ENCODE measurements around the gene TTC28.

The TTC28 gene

DNA sequence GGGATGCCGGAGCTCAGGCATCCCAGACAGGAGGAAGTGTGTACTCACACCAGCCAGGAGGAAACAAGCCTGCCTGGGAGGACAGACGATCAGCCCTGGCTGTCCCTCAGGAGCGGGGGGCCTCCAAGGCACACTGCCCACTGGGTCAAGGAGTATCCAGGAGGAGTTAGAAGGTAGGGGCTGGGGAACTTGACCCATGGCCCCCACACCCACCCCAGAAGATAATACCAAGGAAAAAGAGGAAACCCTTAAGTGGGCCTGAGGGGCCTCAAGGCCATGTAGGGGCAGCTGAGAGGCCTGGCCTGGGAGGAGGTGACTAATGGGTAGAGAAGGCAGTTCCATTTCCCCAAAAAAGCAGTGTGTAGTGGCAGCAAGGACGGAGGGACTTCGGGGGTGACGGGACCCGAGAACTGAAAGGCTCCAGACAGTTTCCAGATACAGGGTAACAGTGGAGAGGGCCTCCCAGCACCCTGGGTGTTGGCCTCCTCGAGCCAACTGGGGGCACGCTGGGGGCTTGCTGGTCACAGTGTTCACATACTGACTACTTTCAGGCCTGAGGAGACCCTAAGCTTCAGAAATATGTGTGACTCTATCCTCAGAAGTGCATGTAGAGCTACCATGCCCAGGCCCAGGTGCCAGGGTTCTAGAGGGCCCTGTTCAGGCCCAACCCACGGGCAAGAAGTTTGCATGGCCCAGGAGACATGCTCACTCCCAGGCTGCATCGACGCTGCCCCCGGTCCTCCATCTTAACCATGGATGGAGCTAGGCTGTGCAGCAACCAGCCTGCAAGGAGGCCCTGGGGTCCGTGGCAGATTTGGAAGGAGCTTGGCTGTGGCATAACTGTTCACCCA lies 684.9 kb downstream of the TTC28 start:
- no peak for DNase-seq (ENCODE audit: low read depth in 2 of 3, low spot score in 1 of 3)

DNA sequence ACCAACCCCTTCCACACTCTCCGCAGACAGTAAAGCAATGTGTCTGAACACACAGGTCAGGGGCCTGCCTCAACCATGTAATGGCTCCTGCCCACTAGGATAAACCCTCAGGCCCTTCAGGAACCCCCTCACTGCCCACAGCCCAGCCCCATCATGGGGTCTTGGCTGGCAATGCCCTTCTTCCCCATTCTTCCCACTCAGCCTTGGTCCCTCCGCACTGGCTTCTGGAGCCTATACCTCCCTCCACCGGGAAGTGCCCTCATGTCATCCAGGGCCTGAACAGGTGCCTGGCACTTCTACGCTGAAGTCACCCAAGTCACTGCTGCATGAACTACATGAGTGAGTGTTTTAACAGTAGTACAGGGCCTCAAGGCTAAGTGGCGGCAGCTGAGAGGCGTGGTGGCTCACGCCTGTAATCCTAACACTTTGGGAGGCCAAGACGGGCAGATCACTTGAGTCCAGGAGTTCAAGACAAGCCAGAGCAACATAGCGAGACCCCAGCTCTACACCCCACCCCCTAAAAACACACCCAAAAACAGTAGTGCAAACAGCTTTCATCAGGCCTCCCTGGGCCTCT lies 685.8 kb downstream of the TTC28 start:
- no peak for DNase-seq (ENCODE audit: low read depth in 2 of 3, low spot score in 1 of 3)

DNA sequence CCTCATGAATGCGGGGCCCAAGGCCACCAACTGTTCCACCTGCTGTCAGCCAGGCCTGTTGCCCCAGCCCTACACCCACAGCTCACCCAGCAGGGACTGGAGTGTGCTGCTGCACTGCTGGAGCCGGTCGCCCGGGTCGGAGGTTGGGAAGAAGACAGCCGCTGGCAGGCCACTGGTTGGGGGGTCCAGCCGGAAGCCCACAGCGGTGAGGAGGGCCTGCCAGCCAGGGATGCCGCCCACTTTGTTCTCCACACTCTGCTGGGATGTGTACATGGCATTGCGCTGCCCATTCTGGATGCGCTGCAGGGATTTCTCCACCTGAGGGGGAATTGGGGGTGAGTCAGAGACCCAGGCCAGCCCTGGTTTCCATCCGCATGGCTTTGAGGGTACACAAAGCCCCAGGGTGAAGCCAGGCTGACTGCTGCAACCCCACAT lies 686.4 kb downstream of the TTC28 start:
- DNase-seq (ENCODE audit: low read depth in 2 of 3, low spot score in 1 of 3): no peak

DNA sequence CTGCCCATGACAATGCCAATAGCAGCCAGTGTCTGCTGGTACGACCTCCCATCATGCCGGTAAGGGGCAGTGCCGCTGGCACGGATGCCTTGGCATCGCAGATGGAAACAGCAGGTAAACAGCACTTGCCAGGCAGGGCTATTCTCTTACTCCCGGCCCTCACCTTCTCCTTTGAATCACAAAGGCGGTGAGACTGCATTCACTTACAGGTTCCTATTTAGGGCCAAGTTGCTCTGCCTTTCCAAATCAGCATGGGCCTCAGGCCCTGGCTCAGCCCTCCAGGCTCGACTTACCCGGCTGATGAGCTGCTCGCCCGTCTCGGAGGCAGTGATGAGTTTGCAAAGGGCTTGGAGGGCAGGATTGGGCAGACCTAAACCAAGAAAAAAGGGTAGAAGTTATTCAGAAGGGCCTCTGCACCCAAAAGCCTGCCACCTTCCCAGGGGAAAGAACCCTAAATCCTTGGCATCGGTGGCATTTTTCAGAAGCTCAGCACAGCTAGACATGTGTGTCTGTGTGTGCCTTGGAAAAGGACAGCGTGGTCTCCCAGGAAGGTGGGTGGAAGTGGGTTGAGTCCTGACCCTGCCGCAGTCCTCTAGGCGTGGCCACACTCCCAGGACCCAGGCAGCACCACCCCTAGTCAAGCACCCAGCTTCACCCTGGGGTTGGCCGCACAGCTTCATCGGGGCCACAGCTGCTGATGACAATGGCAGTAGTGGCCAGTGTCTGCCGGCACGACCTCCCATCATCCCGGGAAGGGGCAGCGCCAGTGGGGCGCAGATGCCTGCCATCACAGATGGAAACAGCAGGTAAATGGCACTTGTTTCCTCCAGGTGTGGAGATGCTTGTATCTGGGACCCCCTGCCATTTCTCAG lies 687.1 kb downstream of the TTC28 start:
- no peak for DNase-seq (ENCODE audit: low read depth in 2 of 3, low spot score in 1 of 3)

DNA sequence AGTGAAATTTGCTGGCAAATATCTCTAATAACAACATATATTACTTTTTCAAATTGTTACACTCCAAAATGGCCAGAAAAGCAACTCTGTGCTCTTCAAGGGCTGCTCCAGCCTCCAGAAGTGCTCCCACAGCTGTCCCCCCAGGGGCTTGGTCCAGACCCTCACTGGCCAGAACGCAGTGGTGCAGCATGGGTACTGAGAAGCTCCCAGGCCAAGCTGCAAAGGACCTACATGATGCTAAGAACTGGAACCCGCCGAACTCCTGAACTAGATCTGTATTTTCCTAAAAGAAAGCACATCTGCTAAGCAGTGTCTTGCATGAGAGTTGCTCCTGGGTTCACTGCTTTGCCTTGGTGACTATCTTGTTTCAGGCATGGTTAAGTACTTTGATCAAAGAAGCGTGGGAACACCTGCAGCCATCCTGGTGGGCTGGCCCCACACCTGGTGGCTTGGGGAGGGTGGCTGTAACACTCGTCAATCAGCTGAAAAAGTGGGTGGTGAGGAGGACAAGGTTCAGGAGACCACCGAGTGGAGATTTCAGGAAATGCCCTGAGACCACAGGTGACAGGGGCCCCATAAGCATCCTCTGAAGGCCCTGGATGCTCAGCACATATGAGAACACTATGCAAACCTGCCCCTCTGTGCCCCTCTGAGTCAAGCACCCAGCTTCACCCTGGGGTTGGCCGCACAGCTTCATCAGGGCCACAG lies 687.9 kb downstream of the TTC28 start:
- DNase-seq (ENCODE audit: low read depth in 2 of 3, low spot score in 1 of 3): no peak

DNA sequence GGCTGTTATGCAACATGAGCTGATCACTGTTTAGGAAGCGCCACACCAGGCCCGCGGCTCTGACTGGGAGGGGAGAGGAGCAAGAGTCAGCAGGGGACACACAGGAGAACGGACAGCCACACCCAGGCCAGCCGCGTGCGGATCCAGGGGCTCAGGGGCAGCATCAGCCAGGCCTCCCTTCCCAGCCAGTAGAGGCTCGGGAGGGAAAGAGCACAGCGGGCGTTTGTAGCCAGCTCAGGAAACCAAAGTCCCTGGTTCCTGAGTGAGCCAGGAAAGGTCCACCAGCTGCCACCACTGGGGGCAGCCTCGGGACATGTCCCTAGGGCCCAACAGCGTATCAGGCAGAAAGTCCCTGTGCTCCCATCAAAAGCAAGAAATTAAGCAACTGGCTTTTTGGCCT lies 688.8 kb downstream of the TTC28 start:
- no peak for DNase-seq (ENCODE audit: low read depth in 2 of 3, low spot score in 1 of 3)

DNA sequence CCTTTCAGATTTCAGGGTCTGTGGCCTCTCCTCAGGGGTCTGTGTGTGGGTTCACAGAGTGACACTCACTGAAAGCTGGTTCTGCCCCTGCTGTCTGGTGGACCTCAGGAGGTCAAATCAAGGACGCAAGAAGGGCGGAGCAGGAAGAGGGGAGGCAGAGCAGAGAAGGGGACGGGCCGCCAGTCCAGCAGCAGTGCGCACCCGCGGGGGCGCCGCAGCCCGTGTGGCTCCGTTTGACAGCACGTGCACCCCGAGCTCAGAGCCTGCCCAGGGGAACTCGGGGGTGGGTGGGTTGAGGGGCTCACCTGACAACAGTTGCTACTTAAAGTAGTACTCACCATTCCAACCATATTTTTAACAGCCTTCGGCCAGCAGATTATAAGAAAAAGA lies 689.2 kb downstream of the TTC28 start:
- DNase-seq (ENCODE audit: low read depth in 2 of 3, low spot score in 1 of 3): no peak

DNA sequence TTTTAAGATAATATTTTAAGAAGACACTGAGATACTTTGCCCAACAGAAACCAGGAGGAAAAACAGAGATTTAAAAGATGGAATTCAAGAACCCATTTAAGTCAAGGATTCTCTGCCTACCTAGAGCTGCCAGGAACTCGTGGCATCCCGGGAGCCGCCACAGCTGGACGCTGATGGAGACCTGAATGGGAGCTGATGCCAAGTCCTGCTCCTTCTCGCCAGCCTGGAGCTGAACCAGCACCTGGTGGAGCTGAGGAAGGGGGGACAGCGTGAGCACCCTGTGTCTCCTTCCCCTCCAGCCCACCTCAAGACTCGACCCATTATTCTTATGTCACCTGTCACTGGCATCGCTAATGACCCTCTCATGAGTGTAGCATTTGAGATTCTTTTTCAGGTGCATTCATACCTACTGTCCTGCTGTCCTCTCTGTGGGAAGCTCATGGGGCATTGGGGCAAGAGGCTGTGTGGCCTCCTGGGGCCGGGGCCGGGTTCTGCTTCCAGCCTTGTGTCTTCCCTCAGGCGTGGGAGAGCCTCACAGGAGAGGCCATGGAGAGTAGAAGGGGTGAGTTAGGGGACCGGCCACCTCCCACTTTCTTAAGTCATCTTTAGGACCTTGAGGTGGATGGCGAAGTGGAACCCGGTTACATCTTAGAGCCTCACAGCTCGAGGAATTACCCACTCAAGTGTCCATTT lies 689.7 kb downstream of the TTC28 start:
- no peak for DNase-seq (ENCODE audit: low read depth in 2 of 3, low spot score in 1 of 3)

DNA sequence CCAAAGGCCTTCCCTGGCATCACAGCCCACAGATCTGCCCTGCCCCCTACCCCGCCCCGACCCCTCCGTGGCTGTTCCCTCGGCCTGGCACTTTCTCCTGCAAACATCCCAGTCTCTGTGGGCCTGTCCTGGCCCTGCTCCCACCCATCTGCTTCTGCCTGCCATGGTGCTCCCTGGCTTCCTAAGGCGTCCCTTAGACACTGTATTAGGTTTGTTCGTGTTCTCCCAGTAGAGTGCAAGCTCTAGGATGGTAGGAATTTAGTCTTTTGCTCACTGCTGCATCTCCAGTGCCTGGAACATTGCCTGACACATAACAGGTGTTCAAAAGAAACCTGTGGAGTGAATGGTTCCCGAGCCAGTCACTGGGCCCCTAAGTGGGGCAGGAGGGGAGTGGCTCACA lies 690.9 kb downstream of the TTC28 start:
- DNase-seq (ENCODE audit: low read depth in 2 of 3, low spot score in 1 of 3): no peak

DNA sequence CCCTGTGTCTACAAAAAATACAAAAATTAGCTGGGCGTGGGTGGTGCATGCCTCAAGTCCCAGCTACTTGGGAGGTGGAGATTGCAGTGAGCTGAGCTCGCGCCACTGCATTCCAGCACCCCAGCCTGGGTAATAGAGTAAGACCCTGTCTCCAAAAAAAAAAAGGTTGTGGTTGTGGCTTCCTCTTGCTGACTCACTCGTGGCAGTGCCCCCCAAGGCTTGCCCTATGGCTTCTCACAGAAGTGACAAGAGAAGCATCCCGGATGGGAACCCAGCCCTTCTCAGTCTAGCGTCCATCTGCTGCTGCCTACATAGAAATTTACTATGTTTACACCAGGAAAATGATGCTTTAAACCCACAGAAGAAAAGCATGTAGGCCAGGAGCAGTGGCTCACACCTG lies 692.1 kb downstream of the TTC28 start:
- DNase-seq (ENCODE audit: low read depth in 2 of 3, low spot score in 1 of 3): no peak

DNA sequence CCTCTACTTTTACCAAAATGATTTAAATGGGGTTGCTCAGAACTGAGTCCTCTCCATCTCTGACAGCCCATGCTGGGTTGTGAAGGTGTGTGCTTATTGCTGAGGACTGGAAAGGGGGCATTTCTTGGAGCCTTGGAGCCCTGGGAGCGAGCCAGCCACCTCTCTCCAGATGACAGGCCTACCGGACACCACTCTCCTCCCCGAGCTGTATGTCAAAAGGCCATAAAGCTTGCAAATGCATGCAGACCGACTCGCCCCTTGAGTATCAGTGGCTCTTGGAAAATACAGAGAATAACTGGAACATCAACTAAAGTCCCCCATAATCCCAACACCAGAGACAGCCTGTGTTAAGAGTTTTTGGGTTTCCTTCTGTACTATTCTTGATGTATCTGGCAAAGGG lies 692.7 kb downstream of the TTC28 start:
- DNase-seq (ENCODE audit: low read depth in 2 of 3, low spot score in 1 of 3): no peak

DNA sequence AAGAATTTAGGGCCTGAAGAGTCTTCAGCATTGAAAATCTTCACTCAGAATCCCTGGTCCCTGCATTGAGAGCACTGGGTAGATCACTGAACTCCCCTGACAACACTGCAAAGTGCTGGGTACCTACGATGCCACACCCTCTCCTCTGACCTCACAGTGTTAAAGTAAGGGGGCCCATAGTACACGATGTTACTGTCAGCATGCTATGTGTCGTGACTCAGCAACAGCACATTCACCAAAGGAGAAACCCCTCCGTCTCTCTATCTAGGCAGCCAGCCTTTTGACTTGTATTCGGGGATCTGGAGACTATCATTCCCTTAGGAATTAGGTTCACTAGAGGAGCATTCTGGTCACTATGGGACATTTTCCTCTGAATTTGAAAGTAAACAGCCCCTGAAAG lies 693.2 kb downstream of the TTC28 start:
- DNase-seq (ENCODE audit: low read depth in 2 of 3, low spot score in 1 of 3): no peak

DNA sequence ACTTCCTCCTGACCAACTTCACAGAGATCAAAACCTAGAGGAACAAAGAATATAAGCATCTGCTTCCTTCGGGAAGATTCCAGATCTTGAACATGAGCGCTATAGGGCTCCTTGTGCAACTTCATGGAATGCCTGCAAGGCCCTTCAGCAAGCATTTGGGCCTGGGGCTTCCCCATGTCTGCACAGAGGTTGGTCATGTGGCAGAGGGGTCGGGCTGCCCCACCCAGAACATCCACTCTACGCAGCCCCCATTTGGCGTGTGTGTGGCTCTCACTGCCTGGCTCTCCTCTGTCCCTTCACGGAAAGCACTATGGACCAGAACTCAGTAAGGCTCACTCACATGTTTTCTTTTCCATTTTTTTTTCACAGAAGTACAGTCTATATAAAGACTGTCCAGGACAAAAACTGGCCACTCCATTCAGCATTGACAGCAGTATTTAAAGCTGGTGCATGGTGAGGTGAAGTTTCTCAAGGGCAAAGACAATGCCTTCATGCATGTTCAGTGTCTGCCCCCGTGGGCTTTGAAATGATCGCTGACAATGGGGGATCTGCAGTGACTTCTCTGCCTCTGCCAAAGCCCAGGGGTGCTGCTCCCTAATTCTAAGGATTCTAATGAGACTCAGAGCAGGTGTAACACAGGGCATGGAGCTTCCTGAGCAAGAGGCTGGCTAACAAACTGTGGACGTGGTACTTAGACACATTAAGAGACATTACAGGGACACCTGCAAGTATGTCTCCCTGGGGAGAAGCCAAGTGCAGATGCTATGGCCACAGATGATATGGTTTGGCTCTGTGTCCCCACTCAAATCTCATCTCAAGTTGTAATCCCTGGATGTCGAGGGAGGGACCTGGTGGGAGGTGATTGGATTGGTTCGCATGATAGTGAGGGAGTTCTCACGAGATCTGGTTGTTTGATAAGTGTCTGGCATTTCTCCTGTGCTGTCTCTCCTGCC lies 694.0 kb downstream of the TTC28 start:
- DNase-seq (ENCODE audit: low read depth in 2 of 3, low spot score in 1 of 3): no peak

DNA sequence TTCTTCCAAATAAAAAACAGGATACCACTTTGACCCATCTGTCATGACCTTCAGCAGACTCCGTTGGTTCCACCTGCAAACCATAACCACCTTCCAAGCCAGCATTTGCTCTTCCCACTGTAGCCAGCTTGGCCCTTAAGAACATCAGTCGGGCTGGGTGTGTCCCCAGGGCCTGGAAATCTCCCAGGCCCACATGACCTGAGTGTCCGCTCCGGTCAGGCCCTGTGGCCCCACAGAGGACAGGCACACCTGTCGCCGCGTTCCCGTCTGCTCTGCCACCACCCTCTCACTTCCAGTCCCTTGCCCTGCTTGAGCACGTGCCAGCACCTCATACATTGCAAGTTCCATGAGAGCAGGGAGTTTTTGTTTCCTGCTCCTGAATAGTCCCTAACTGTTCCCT lies 694.9 kb downstream of the TTC28 start:
- DNase-seq (ENCODE audit: low read depth in 2 of 3, low spot score in 1 of 3): no peak

DNA sequence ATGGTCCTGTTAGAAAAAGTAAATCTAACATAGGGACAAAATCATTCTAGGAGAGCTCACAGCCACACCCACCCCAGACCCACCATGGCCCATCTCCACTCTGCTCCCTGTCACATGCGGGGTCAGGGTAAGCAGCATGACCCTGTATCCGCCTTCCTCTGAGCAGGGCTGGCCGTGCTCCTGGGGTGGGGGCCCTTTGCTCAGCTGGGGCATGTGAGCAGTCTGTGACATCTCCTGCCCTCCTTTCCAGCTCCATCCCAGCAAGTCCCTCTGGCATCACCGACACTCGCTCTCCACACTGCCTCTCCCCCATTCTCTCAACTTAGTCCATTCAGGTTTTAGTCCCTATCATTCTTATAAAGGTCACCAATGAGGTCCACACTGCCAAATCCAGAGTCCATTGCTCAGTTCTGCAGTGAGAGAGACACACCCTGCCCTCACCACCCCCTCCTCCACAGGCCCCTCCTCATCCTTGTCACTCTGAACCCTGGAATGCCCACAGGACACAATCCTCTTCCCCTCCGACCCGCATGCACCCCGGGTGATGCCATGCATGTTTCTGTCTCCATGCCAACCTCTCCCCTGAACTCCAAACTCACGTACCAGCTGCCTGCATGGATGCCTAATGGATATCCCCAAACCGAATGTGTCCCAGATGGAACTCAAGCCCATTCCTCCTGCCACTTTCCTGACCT lies 695.5 kb downstream of the TTC28 start:
- no peak for DNase-seq (ENCODE audit: low read depth in 2 of 3, low spot score in 1 of 3)

DNA sequence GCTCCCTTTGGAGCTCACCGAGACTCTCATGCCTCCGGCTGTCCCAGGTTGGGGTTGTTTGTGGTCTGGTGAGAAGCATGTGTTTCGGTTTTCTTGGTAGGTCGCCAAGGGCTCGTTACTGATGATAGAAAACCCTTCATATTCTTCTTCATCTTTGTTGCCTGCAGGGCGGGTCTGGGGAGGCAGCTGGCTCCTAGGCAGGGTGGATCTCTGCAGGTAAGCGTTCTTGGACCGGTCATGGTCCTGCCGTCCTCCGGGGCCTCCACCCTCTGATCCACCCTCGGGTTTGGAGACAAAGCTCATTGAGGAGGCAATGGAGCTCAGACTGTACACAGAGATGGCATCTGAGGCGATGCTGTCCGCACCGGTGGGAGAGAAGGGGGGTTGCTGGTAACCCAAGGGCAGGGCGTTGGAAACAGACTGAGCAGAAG lies 696.3 kb downstream of the TTC28 start:
- DNase-seq (ENCODE audit: low read depth in 2 of 3, low spot score in 1 of 3): no peak

DNA sequence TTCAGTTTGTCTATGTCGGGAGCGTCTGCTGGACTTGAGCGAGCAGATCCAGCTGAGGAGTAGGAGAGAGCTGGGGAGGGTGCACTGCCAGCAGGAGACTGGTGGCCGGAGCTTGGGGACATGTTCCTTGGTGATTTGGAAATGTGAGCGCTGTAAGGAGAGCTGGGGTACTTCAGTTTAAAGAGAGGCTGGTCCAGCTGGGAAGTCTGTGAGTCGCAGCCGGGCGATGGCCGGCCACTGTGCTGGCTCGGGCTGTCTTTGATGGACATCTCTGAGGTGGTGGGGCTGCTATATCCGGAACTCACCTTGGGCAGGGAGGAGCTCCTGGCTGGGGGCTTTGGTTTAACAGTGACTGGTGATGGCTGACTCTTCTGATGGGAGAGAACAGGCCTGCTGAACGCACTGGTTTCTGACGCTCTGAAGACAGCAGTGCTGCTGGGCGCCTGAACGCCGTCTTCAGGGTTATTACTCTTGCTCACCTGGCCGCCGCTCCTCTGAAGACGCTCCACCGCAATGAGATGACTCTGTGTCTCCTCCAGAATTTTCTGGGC lies 696.9 kb downstream of the TTC28 start:
- no peak for DNase-seq (ENCODE audit: low read depth in 2 of 3, low spot score in 1 of 3)

DNA sequence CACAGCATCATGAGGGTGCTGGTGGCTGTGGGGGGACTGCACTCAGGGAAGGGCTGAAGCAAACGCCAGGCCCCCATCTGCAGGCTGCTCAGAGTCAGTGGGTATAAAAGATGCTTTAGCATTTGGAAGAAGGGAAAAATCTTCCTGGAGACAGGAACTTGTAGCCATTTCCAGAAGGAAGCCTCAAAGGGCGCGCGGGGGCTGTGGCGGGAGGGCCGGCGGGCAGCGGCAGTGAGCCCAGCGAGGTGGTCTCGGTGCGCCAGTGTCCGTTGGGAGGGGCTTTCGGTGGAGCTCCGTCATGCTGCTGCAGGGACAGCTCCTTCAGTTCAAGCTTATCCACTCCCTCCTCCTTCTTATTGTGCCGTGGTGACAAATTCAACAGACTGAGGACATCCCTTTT lies 697.5 kb downstream of the TTC28 start:
- no peak for DNase-seq (ENCODE audit: low read depth in 2 of 3, low spot score in 1 of 3)

Measured in stimulated activated CD4-positive, alpha-beta T cell treated with anti-CD3 and anti-CD28 coated beads, Interleukin-12 subunit alpha, Interleukin-12 subunit beta, amount 100 ng/mL, for 48 hours (primary cell).